ENCODE measurements around the gene KIAA1217. TPM values are rescaled to one million over a fixed set of nuclear protein-coding genes. Genes with fewer than 3 reads are reported as not detected.

KIAA1217 gene
- total and polyA plus RNA-seq, 2 of the 4 experiments (the other 2 are of a cell fraction), result 3.4 to 4.4 TPM

- BruUV-seq (replicated peaks), result no TSS peak
- dilution Hi-C loops (cut with HindIII; ENCODE audit: low sequenced_read_pairs, unreplicated experiment), result no loop called here
- no peak overlapping the region for H2AK9ac ChIP-seq (replicated peaks; ENCODE audit: low read depth, low read length, poor library complexity)
- no peak overlapping the region for H3K9ac ChIP-seq (ENCODE audit: low read depth, low read length)
- H3K23ac ChIP-seq (ENCODE audit: low read depth, low read length), result no peak overlapping the region
- no peaks in the 10 kb centered on the region for H3K9me1 ChIP-seq (ENCODE audit: insufficient read depth, low read length)
- H3K9me3 ChIP-seq (ENCODE audit: control insufficient read depth, insufficient read depth, low read length), result no peaks in the 10 kb centered on the region
- in situ Hi-C loops (cut with MboI; ENCODE audit: low sequenced_read_pairs), result loop anchor here (10.0 to 25.0 kb wide), 2 partner anchors 291 to 1052 kb away; no protein-coding TSS in a partner anchor
- H4K5ac ChIP-seq (ENCODE audit: low read depth, low read length), result no peak overlapping the region
- H2AFZ ChIP-seq (replicated peaks; ENCODE audit: low read length, poor library complexity), result no peak overlapping the region
- H3K4me3 ChIP-seq (ENCODE audit: insufficient read depth, low read depth, low read length), result no peak overlapping the region
- no peak overlapping the region for H4K91ac ChIP-seq (ENCODE audit: insufficient read depth, low read depth, low read length)
- no peak overlapping the region for H2AK5ac ChIP-seq (ENCODE audit: low read depth, low read length)
- intact Hi-C loops (cut with micrococcal nuclease), result no loop called here
- no peak for TF ChIP-seq BHLHE40 (IDR thresholded peaks at IDR 0.05; ENCODE audit: low read depth, low read length)
- no peak for TF ChIP-seq USF2 (IDR thresholded peaks at IDR 0.05; ENCODE audit: low read depth, low read length)
- no peak for TF ChIP-seq RFX5 (IDR thresholded peaks at IDR 0.05; ENCODE audit: low read depth, low read length)
- no peak for TF ChIP-seq MXI1 (IDR thresholded peaks at IDR 0.05; ENCODE audit: borderline replicate concordance, low read depth, low read length)
- no peak for TF ChIP-seq CTCF (conservative IDR thresholded peaks at IDR 0.05; ENCODE audit: low read depth, low read length)
- TF ChIP-seq CHD1 (IDR thresholded peaks at IDR 0.05; ENCODE audit: low read depth, low read length), result no peak
- TF ChIP-seq ELK1 (IDR thresholded peaks at IDR 0.05; ENCODE audit: borderline replicate concordance, low read depth, low read length), result no peak
- TF ChIP-seq POLR2A (IDR thresholded peaks at IDR 0.05; ENCODE audit: low read depth, low read length), result no peak
- TF ChIP-seq RCOR1 (IDR thresholded peaks at IDR 0.05; ENCODE audit: insufficient replicate concordance, low read length), result no peak
- TF ChIP-seq MAFK (IDR thresholded peaks at IDR 0.05; ENCODE audit: low read depth, low read length), result no peak
- TF ChIP-seq MAZ (IDR thresholded peaks at IDR 0.05; ENCODE audit: borderline replicate concordance, low read depth, low read length), result no peak
- CTCF ChIA-PET, result interaction anchor here (0.7 kb wide), 1 partner anchor 94 kb away, joined by 3 read pairs; no protein-coding TSS in a partner anchor
- H3K4me1 ChIP-seq (ENCODE audit: control insufficient read depth, insufficient read depth, low read length), result peaks cover 4% of the 10 kb centered on the region; the same call in 1 of the 2 replicates
- H3K27ac ChIP-seq (ENCODE audit: insufficient read depth, low read length), result no peak overlapping the region
- H3K56ac ChIP-seq (ENCODE audit: extremely low read depth, insufficient read depth, low read length), result no peak overlapping the region
- H4K20me1 ChIP-seq (ENCODE audit: insufficient read depth, low read length), result no peaks in the 10 kb centered on the region
- peaks cover 3% of the 10 kb centered on the region; the same call in 1 of the 2 replicates for H3K27me3 ChIP-seq (ENCODE audit: control insufficient read depth, insufficient read depth, low read length)
- H3K18ac ChIP-seq (ENCODE audit: low read depth, low read length), result no peak overlapping the region
- WGBS, 2 experiments (ENCODE audit: extremely low coverage in 2 of 2, insufficient read length in 1 of 2), result no CpG with 5 or more reads among the region's 2 CpGs
- no peak overlapping the region for H3K4me2 ChIP-seq (ENCODE audit: low read depth, low read length)
- H3K4ac ChIP-seq (ENCODE audit: low read depth, low read length), result no peak overlapping the region
- ATAC-seq (ENCODE audit: low read depth) (no peak), DNase-seq (no peak)
- no peak overlapping the region for H2BK15ac ChIP-seq (ENCODE audit: low read depth, low read length)
- no peak overlapping the region for H2BK120ac ChIP-seq (ENCODE audit: low read depth, low read length)
- H3K79me1 ChIP-seq (ENCODE audit: low read depth in 1 of 2, low read length in 2 of 2), result no peaks in the 10 kb centered on the region
- H2BK20ac ChIP-seq (ENCODE audit: low read depth, low read length), result no peak overlapping the region
- no peak overlapping the region for H3K14ac ChIP-seq (replicated peaks; ENCODE audit: low read depth, low read length)
- no peaks in the 10 kb centered on the region for H3K36me3 ChIP-seq (ENCODE audit: control insufficient read depth, insufficient read depth, low read length)
- H2BK5ac ChIP-seq (ENCODE audit: low read depth, low read length, poor library complexity, severe bottlenecking), result no peak overlapping the region
- no peak overlapping the region for H4K8ac ChIP-seq (ENCODE audit: low read depth in 2 of 2, low read length in 2 of 2)
- POLR2A ChIA-PET (ENCODE audit: unreplicated experiment), result no interaction called here
These were observed 4.9 kb downstream of the KIAA1217 start for GRCh38 chr10:24213881-24214280.
